ENCODE data around the gene UBAC2.

Gene UBAC2

GRCh38 chr13:99255271-99255670 lies 54.6 kb downstream of the UBAC2 start:
- no peak overlapping the region for H3K9ac ChIP-seq (ENCODE audit: low read depth, low read length)
- H3K27ac ChIP-seq (ENCODE audit: low read length) = no peak overlapping the region
- 0 out of 2 replicates have a peak, but pooled peaks cover 7% of the 10 kb centered on the region for H3K4me1 ChIP-seq (ENCODE audit: insufficient read depth, low read length)
- H3K27me3 ChIP-seq (ENCODE audit: insufficient read depth, low read length) = no peaks in the 10 kb centered on the region
- H3K9me3 ChIP-seq (ENCODE audit: insufficient read depth, low read depth, low read length) = no peaks in the 10 kb centered on the region
- no peak overlapping the region for H3K4me3 ChIP-seq (ENCODE audit: low read length)
- peaks cover 15% of the 10 kb centered on the region for H3K36me3 ChIP-seq (ENCODE audit: insufficient read depth, low read depth, low read length)

GRCh38 chr13:99256283-99256682 lies 55.6 kb downstream of the UBAC2 start:
- H3K9ac ChIP-seq (ENCODE audit: low read depth, low read length) = no peak overlapping the region
- H3K36me3 ChIP-seq (ENCODE audit: insufficient read depth, low read depth, low read length) = peaks cover 16% of the 10 kb centered on the region
- H3K27ac ChIP-seq (ENCODE audit: low read length) = no peak overlapping the region
- 0 out of 2 replicates have a peak, but pooled peaks cover 3% of the 10 kb centered on the region for H3K4me1 ChIP-seq (ENCODE audit: insufficient read depth, low read length)
- no peaks in the 10 kb centered on the region for H3K9me3 ChIP-seq (ENCODE audit: insufficient read depth, low read depth, low read length)
- no peaks in the 10 kb centered on the region for H3K27me3 ChIP-seq (ENCODE audit: insufficient read depth, low read length)
- no peak overlapping the region for H3K4me3 ChIP-seq (ENCODE audit: low read length)

- Histone ChIP-seq H3K27me3 (ENCODE audit: insufficient read depth, low read length) (no peaks in the 10 kb centered on the region), H3K9ac (ENCODE audit: low read depth, low read length) (no peak overlapping the region), H3K4me3 (ENCODE audit: low read length) (no peak overlapping the region), H3K36me3 (ENCODE audit: insufficient read depth, low read depth, low read length) (peaks cover 20% of the 10 kb centered on the region), H3K4me1 (ENCODE audit: insufficient read depth, low read length) (no peaks in the 10 kb centered on the region), H3K27ac (ENCODE audit: low read length) (no peak overlapping the region), H3K9me3 (ENCODE audit: insufficient read depth, low read depth, low read length) (no peaks in the 10 kb centered on the region)
Observed at GRCh38 chr13:99256709-99257108, 56.1 kb downstream of the UBAC2 start.

GRCh38 chr13:99257291-99257690 lies 56.6 kb downstream of the UBAC2 start:
- H3K27me3 ChIP-seq (ENCODE audit: insufficient read depth, low read length) = no peaks in the 10 kb centered on the region
- H3K4me3 ChIP-seq (ENCODE audit: low read length) = no peak overlapping the region
- H3K4me1 ChIP-seq (ENCODE audit: insufficient read depth, low read length) = no peaks in the 10 kb centered on the region
- H3K9ac ChIP-seq (ENCODE audit: low read depth, low read length) = no peak overlapping the region
- H3K9me3 ChIP-seq (ENCODE audit: insufficient read depth, low read depth, low read length) = no peaks in the 10 kb centered on the region
- no peak overlapping the region for H3K27ac ChIP-seq (ENCODE audit: low read length)
- H3K36me3 ChIP-seq (ENCODE audit: insufficient read depth, low read depth, low read length) = peaks cover 22% of the 10 kb centered on the region

GRCh38 chr13:99258210-99258860 lies 57.7 kb downstream of the UBAC2 start, which contains the start of gene GPR18:
Gene GPR18, minus strand, starts transcription at chr13:99258379. Its CDS starts 2,507 bp downstream, at chr13:99255872.
- no peaks in the 10 kb centered on the region for H3K9me3 ChIP-seq (ENCODE audit: insufficient read depth, low read depth, low read length)
- no peak within 1 kb of the TSS for H3K27ac ChIP-seq (ENCODE audit: low read length)
- H3K4me1 ChIP-seq (ENCODE audit: insufficient read depth, low read length) = no peaks in the 10 kb centered on the region
- H3K27me3 ChIP-seq (ENCODE audit: insufficient read depth, low read length) = no peaks in the 10 kb centered on the region
- H3K36me3 ChIP-seq (ENCODE audit: insufficient read depth, low read depth, low read length) = peaks cover 26% of the 10 kb centered on the region
- no peak within 1 kb of the TSS for H3K4me3 ChIP-seq (ENCODE audit: low read length)
- no peak within 1 kb of the TSS for H3K9ac ChIP-seq (ENCODE audit: low read depth, low read length)

- Histone ChIP-seq H3K27ac (ENCODE audit: low read length) (no peak overlapping the region), H3K27me3 (ENCODE audit: insufficient read depth, low read length) (no peaks in the 10 kb centered on the region), H3K4me1 (ENCODE audit: insufficient read depth, low read length) (no peaks in the 10 kb centered on the region), H3K4me3 (ENCODE audit: low read length) (no peak overlapping the region), H3K36me3 (ENCODE audit: insufficient read depth, low read depth, low read length) (peaks cover 32% of the 10 kb centered on the region), H3K9ac (ENCODE audit: low read depth, low read length) (no peak overlapping the region), H3K9me3 (ENCODE audit: insufficient read depth, low read depth, low read length) (no peaks in the 10 kb centered on the region)
Observed at GRCh38 chr13:99258946-99259345, 58.3 kb downstream of the UBAC2 start.

GRCh38 chr13:99260216-99260615 lies 59.6 kb downstream of the UBAC2 start:
- H3K9ac ChIP-seq (ENCODE audit: low read depth, low read length) = no peak overlapping the region
- H3K27ac ChIP-seq (ENCODE audit: low read length) = no peak overlapping the region
- H3K4me1 ChIP-seq (ENCODE audit: insufficient read depth, low read length) = no peaks in the 10 kb centered on the region
- H3K36me3 ChIP-seq (ENCODE audit: insufficient read depth, low read depth, low read length) = peaks cover 27% of the 10 kb centered on the region
- H3K4me3 ChIP-seq (ENCODE audit: low read length) = no peak overlapping the region
- H3K27me3 ChIP-seq (ENCODE audit: insufficient read depth, low read length) = no peaks in the 10 kb centered on the region
- no peaks in the 10 kb centered on the region for H3K9me3 ChIP-seq (ENCODE audit: insufficient read depth, low read depth, low read length)

GRCh38 chr13:99261059-99261458 lies 60.4 kb downstream of the UBAC2 start:
- Histone ChIP-seq H3K27ac (ENCODE audit: low read length) (no peak overlapping the region), H3K9me3 (ENCODE audit: insufficient read depth, low read depth, low read length) (no peaks in the 10 kb centered on the region), H3K27me3 (ENCODE audit: insufficient read depth, low read length) (no peaks in the 10 kb centered on the region), H3K4me3 (ENCODE audit: low read length) (no peak overlapping the region), H3K4me1 (ENCODE audit: insufficient read depth, low read length) (no peaks in the 10 kb centered on the region), H3K9ac (ENCODE audit: low read depth, low read length) (no peak overlapping the region), H3K36me3 (ENCODE audit: insufficient read depth, low read depth, low read length) (peaks cover 25% of the 10 kb centered on the region)

- Histone ChIP-seq H3K9ac (ENCODE audit: low read depth, low read length) (no peak overlapping the region), H3K36me3 (ENCODE audit: insufficient read depth, low read depth, low read length) (peaks cover 25% of the 10 kb centered on the region), H3K4me1 (ENCODE audit: insufficient read depth, low read length) (no peaks in the 10 kb centered on the region), H3K27ac (ENCODE audit: low read length) (no peak overlapping the region), H3K4me3 (ENCODE audit: low read length) (no peak overlapping the region), H3K27me3 (ENCODE audit: insufficient read depth, low read length) (no peaks in the 10 kb centered on the region), H3K9me3 (ENCODE audit: insufficient read depth, low read depth, low read length) (no peaks in the 10 kb centered on the region)
Observed at GRCh38 chr13:99263126-99263785, 62.6 kb downstream of the UBAC2 start.

GRCh38 chr13:99264051-99264450 lies 63.4 kb downstream of the UBAC2 start:
- no peaks in the 10 kb centered on the region for H3K4me1 ChIP-seq (ENCODE audit: insufficient read depth, low read length)
- no peaks in the 10 kb centered on the region for H3K27me3 ChIP-seq (ENCODE audit: insufficient read depth, low read length)
- H3K27ac ChIP-seq (ENCODE audit: low read length) = no peak overlapping the region
- H3K9me3 ChIP-seq (ENCODE audit: insufficient read depth, low read depth, low read length) = no peaks in the 10 kb centered on the region
- peaks cover 25% of the 10 kb centered on the region for H3K36me3 ChIP-seq (ENCODE audit: insufficient read depth, low read depth, low read length)
- no peak overlapping the region for H3K4me3 ChIP-seq (ENCODE audit: low read length)
- no peak overlapping the region for H3K9ac ChIP-seq (ENCODE audit: low read depth, low read length)

GRCh38 chr13:99265162-99265800 lies 64.6 kb downstream of the UBAC2 start:
- Histone ChIP-seq H3K27ac (ENCODE audit: low read length) (no peak overlapping the region), H3K9me3 (ENCODE audit: insufficient read depth, low read depth, low read length) (no peaks in the 10 kb centered on the region), H3K4me1 (ENCODE audit: insufficient read depth, low read length) (no peaks in the 10 kb centered on the region), H3K36me3 (ENCODE audit: insufficient read depth, low read depth, low read length) (peaks cover 18% of the 10 kb centered on the region; the same call in 1 of the 2 replicates), H3K9ac (ENCODE audit: low read depth, low read length) (no peak overlapping the region), H3K4me3 (ENCODE audit: low read length) (no peak overlapping the region), H3K27me3 (ENCODE audit: insufficient read depth, low read length) (no peaks in the 10 kb centered on the region)
